ENCODE results near the gene SOX18.

Gene SOX18

GRCh38 chr20:64037199-64037497 is 12.3 kb downstream of the SOX18 start:
- DNase-seq (ENCODE audit: low spot score) = no peak

GRCh38 chr20:64036346-64037198 is 12.9 kb downstream of the SOX18 start:
- DNase-seq (ENCODE audit: low spot score) = no peak

- no peak for DNase-seq (ENCODE audit: low spot score)
These were observed 13.5 kb downstream of the SOX18 start, which contains the start of gene C20orf204 for GRCh38 chr20:64035933-64036345. Gene C20orf204, plus strand, starts transcription at chr20:64036182. Its CDS starts 142 bp downstream, at chr20:64036324.

- no peak for DNase-seq (ENCODE audit: low spot score)
These were observed 14.1 kb downstream of the SOX18 start for GRCh38 chr20:64035066-64035932.

- DNase-seq (ENCODE audit: low spot score) = no peak
These were observed 15.4 kb downstream of the SOX18 start for GRCh38 chr20:64033981-64034493.

GRCh38 chr20:64032706-64033624 is 16.5 kb downstream of the SOX18 start:
- no peak for DNase-seq (ENCODE audit: low spot score)

- DNase-seq (ENCODE audit: low spot score) = no peak
These were observed 17.6 kb downstream of the SOX18 start for GRCh38 chr20:64031822-64032314.

- DNase-seq (ENCODE audit: low spot score) = no peak
These were observed 18.9 kb downstream of the SOX18 start for GRCh38 chr20:64030371-64031134.

GRCh38 chr20:64029293-64030117 is 19.9 kb downstream of the SOX18 start:
- DNase-seq (ENCODE audit: low spot score) = no peak

GRCh38 chr20:64027981-64028685 is 21.3 kb downstream of the SOX18 start:
- DNase-seq (ENCODE audit: low spot score) = no peak

GRCh38 chr20:64025826-64026412 is 23.5 kb downstream of the SOX18 start:
- no peak for DNase-seq (ENCODE audit: low spot score)

- DNase-seq (ENCODE audit: low spot score) = no peak
These were observed 24.2 kb downstream of the SOX18 start for GRCh38 chr20:64025101-64025825.

- no peak for DNase-seq (ENCODE audit: low spot score)
These were observed 25.1 kb downstream of the SOX18 start for GRCh38 chr20:64024141-64024990.

- no peak for DNase-seq (ENCODE audit: low spot score)
These were observed 25.9 kb downstream of the SOX18 start for GRCh38 chr20:64023361-64024140.

- DNase-seq (ENCODE audit: low spot score) = no peak
These were observed 26.6 kb downstream of the SOX18 start for GRCh38 chr20:64022671-64023360.
